ENCODE data around the gene ATP2B2. TPM values are rescaled to one million over a fixed set of nuclear protein-coding genes. Genes with fewer than 3 reads are reported as not detected.

The ATP2B2 gene
- total RNA-seq, 1 donor from 2014 or later, result 0.13 TPM

GRCh38 chr3:10469441-10470119 is 35.8 kb downstream of the ATP2B2 start:
- Mint-ChIP-seq H3K4me1 (ENCODE audit: unreplicated experiment) (peaks cover 6% of the 10 kb centered on the region), H3K27me3 (ENCODE audit: unreplicated experiment) (peaks cover 60% of the 10 kb centered on the region), H3K27ac (ENCODE audit: unreplicated experiment) (no peak overlapping the region), H3K36me3 (ENCODE audit: unreplicated experiment) (no peaks in the 10 kb centered on the region), H3K9me3 (ENCODE audit: unreplicated experiment) (no peaks in the 10 kb centered on the region), H3K4me3 (ENCODE audit: unreplicated experiment) (no peak overlapping the region)
- no peak for DNase-seq (ENCODE audit: extremely low spot score, unreplicated experiment)
- no peak for TF ChIP-seq CTCF (IDR thresholded peaks at IDR 0.05)

GRCh38 chr3:10468613-10469354 is 36.6 kb downstream of the ATP2B2 start:
- no peaks in the 10 kb centered on the region for H3K36me3 Mint-ChIP-seq (ENCODE audit: unreplicated experiment)
- peaks cover 6% of the 10 kb centered on the region for H3K4me1 Mint-ChIP-seq (ENCODE audit: unreplicated experiment)
- no peak for TF ChIP-seq CTCF (IDR thresholded peaks at IDR 0.05)
- peaks cover 54% of the 10 kb centered on the region for H3K27me3 Mint-ChIP-seq (ENCODE audit: unreplicated experiment)
- H3K9me3 Mint-ChIP-seq (ENCODE audit: unreplicated experiment), result no peaks in the 10 kb centered on the region
- DNase-seq (ENCODE audit: extremely low spot score, unreplicated experiment), result no peak
- H3K4me3 Mint-ChIP-seq (ENCODE audit: unreplicated experiment), result no peak overlapping the region
- no peak overlapping the region for H3K27ac Mint-ChIP-seq (ENCODE audit: unreplicated experiment)

- Mint-ChIP-seq H3K9me3 (ENCODE audit: unreplicated experiment) (no peaks in the 10 kb centered on the region), H3K4me3 (ENCODE audit: unreplicated experiment) (no peak overlapping the region), H3K27ac (ENCODE audit: unreplicated experiment) (no peak overlapping the region), H3K4me1 (ENCODE audit: unreplicated experiment) (peaks cover 6% of the 10 kb centered on the region), H3K36me3 (ENCODE audit: unreplicated experiment) (no peaks in the 10 kb centered on the region), H3K27me3 (ENCODE audit: unreplicated experiment) (peaks cover 50% of the 10 kb centered on the region)
- no peak for TF ChIP-seq CTCF (IDR thresholded peaks at IDR 0.05)
- no peak for DNase-seq (ENCODE audit: extremely low spot score, unreplicated experiment)
Observed at GRCh38 chr3:10467904-10468612, 37.3 kb downstream of the ATP2B2 start.

- no peak for DNase-seq (ENCODE audit: extremely low spot score, unreplicated experiment)
- peaks cover 46% of the 10 kb centered on the region for H3K27me3 Mint-ChIP-seq (ENCODE audit: unreplicated experiment)
- H3K27ac Mint-ChIP-seq (ENCODE audit: unreplicated experiment), result no peak overlapping the region
- H3K9me3 Mint-ChIP-seq (ENCODE audit: unreplicated experiment), result no peaks in the 10 kb centered on the region
- H3K36me3 Mint-ChIP-seq (ENCODE audit: unreplicated experiment), result no peaks in the 10 kb centered on the region
- TF ChIP-seq CTCF (IDR thresholded peaks at IDR 0.05), result no peak
- no peak overlapping the region for H3K4me3 Mint-ChIP-seq (ENCODE audit: unreplicated experiment)
- H3K4me1 Mint-ChIP-seq (ENCODE audit: unreplicated experiment), result peaks cover 6% of the 10 kb centered on the region
Observed at GRCh38 chr3:10467204-10467603, 38.2 kb downstream of the ATP2B2 start.

GRCh38 chr3:10466186-10466585 is 39.2 kb downstream of the ATP2B2 start:
- H3K36me3 Mint-ChIP-seq (ENCODE audit: unreplicated experiment), result no peaks in the 10 kb centered on the region
- H3K4me3 Mint-ChIP-seq (ENCODE audit: unreplicated experiment), result no peak overlapping the region
- peaks cover 45% of the 10 kb centered on the region for H3K27me3 Mint-ChIP-seq (ENCODE audit: unreplicated experiment)
- no peak for TF ChIP-seq CTCF (IDR thresholded peaks at IDR 0.05)
- H3K27ac Mint-ChIP-seq (ENCODE audit: unreplicated experiment), result no peak overlapping the region
- DNase-seq (ENCODE audit: extremely low spot score, unreplicated experiment), result no peak
- H3K4me1 Mint-ChIP-seq (ENCODE audit: unreplicated experiment), result peaks cover 3% of the 10 kb centered on the region
- H3K9me3 Mint-ChIP-seq (ENCODE audit: unreplicated experiment), result no peaks in the 10 kb centered on the region
